KBM-7 (cell line): ENCODE results near the gene CLIC4.
"Not testable (repeated sequence)": the region's sequence is repeated elsewhere in the genome, so short reads cannot be mapped to it uniquely, and the experiment has no call there.

ENCODE experiments used
- DNase-seq: peaks from one replicate; pipeline ENCODE4 v3.0.0-alpha.2; 2015
- in situ Hi-C: fragments of 300-500 bp; cut with MboI; formaldehyde crosslinking; loops from 2 replicates; pipeline ENCODE4 v1.14.3; 2020; ENCODE audit warnings: low sequenced_read_pairs, low pct_unique_long_range_greater_than_20kb, mixed read lengths

Gene CLIC4

GRCh38 chr1:24793447-24794129, 48.3 kb downstream of the CLIC4 start:
- in situ Hi-C loops = no loop called here
- no peak for DNase-seq

DNA sequence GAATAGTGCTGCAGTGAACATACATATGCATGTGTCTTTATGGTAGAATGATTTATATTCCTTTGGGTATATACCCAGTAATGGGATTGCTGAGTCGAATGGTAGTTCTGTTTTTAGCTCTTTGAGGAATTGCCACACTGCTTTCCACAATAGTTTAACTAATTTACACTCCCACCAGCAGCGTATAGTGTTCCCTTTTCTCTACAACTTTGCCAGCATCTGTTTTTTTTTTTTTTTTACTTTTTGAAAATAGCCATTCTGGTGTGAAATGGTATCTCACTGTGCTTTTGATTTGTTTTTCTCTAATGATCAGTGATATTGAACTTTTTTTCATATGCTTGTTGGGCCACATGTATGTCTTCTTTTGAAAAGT, 48.9 kb downstream of the CLIC4 start:
- peak; percentile 14 for DNase-seq
- in situ Hi-C loops = not testable (repeated sequence)

DNA sequence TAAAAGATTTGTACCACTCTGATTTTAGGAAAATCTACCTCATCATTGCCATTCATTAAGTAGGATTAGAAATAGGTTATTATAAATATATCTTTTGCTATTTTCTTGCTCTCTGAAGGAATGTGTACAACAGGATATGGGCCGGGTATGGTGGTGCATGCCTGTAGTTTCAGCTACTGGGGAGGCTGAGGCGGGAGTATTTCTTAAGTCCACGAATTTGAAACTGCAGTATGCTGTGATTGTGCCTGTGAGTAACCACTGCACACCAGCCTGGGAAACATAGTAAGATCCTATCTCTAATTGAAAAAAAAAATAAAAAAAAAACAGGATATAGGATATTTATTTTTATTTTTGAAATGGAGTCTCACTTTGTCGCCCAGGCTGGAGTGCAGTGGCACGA, 50.0 kb downstream of the CLIC4 start:
- in situ Hi-C loops = no loop called here
- no peak for DNase-seq

DNA sequence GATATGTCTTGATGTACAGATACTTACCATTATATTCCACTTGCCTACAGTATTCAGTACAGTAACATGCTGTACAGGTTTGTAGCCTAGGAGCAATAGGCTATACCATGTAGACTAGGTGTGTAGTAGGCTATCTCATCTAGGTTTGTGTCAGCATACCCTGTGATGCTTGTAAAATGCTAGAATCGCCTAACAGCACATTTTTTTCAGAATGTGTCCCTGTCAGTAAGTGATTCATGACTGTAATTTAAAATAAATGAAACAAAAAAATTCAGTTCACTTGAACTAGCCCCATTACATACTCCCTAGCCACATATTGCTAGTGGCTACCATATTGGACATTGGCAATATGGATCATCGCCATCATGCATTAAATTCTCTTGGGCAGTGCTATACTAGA, 51.3 kb downstream of the CLIC4 start:
- in situ Hi-C loops = no loop called here

GRCh38 chr1:24799242-24799641, 54.0 kb downstream of the CLIC4 start:
- in situ Hi-C loops = not testable (repeated sequence)

More for the DNA sequence above, 51.3 kb downstream of the CLIC4 start:
- DNase-seq = no peak

GRCh38 chr1:24801176-24801575, 55.9 kb downstream of the CLIC4 start:
- in situ Hi-C loops = no loop called here
- DNase-seq = peak; percentile 67

More at GRCh38 chr1:24799242-24799641, 54.0 kb downstream of the CLIC4 start:
- not testable (repeated sequence) for DNase-seq

GRCh38 chr1:24803220-24803619, 58.0 kb downstream of the CLIC4 start:
- in situ Hi-C loops = no loop called here
- DNase-seq = no peak

DNA sequence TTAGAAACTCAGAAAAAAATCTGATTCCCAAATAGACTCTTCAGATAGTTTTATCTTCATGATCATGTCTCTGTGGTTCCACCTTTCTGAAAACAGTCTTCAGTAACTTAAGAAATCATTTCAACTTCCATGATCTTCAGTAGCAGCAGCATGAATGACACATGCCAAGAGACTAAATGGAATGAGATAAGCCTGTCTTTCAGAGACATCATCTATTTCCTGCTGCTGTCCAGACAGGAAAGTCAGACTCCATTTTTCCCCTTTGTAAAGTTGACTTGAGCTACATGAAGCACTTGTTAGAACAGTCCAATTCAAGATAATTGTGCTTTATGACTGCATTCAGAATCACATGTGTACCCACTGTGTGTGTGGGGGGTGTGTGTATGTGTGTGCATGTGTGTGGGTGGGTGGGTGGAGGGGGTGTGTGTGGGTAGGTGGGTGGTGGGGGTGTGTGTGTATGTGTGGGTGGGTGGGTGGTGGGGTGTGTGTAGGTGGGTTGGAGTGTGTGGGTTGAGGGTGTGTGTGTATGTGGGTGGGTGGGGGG, 58.8 kb downstream of the CLIC4 start:
- no peak for DNase-seq
- in situ Hi-C loops = no loop called here

GRCh38 chr1:24805534-24806301, 60.5 kb downstream of the CLIC4 start:
- in situ Hi-C loops = no loop called here
- no peak for DNase-seq

DNA sequence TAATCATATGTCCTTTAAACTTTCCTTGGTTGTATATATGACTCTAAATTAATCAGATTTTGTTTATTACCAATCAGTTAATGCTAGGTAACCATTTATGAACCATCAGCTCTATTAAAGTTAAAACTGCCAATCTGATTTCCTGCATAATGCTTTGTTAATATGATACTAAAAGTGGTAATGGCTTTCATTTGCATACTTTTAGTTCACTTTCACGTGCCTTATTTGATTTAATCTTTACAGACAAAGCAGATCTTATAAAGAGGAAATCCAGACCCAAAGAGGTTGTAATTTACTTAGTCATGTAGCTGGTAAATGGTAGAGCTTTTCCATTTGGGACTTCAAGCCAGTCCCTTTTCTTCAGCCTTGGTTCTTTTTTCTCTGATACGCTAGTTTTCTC, 61.3 kb downstream of the CLIC4 start:
- no peak for DNase-seq
- in situ Hi-C loops = no loop called here

- DNase-seq, in situ Hi-C loops: not testable (repeated sequence)
Observed at GRCh38 chr1:24811494-24811893, 66.2 kb downstream of the CLIC4 start.

- DNase-seq, in situ Hi-C loops: not testable (repeated sequence)
Observed at GRCh38 chr1:24820221-24820620, 75.0 kb downstream of the CLIC4 start.

GRCh38 chr1:24822887-24823286, 77.6 kb downstream of the CLIC4 start:
- no peak for DNase-seq
- in situ Hi-C loops = no loop called here

DNA sequence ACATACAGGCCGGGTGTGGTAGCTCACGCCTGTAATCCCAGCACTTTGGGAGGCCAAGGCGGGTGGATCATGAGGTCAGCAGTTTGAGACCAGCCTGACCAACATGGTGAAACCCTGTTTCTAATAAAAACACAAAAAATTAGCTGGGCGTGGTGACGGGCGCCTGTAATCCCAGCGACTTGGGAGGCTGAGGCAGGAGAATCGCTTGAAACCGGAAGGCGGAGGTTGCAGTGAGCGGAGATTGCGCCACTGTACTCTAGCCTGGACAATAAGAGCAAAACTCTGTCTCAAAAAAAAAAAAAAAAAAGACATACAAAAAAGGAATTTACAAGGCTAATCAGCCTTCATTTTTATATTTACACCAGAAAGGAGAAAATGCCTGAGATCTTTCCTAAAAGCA, 78.2 kb downstream of the CLIC4 start:
- DNase-seq, in situ Hi-C loops: not testable (repeated sequence)

DNA sequence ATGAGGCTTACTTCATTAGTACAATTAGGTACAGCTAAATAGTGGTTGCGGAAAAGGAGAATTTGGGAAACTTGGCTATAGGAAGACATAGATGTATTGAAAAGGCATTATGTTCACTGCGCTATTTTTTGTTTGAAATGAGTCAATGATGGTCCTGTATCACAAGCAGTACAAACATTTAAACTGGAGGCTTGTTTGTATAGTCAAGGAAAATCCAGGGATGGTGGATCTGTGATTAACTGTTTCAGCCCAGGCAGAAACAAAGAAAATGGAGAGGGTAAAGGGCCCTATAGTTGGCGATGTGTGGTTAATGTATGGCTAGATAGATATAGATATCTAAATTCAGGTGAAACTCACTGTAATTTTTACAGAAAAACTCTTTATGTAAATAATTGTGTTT, 79.9 kb downstream of the CLIC4 start:
- no peak for DNase-seq

DNA sequence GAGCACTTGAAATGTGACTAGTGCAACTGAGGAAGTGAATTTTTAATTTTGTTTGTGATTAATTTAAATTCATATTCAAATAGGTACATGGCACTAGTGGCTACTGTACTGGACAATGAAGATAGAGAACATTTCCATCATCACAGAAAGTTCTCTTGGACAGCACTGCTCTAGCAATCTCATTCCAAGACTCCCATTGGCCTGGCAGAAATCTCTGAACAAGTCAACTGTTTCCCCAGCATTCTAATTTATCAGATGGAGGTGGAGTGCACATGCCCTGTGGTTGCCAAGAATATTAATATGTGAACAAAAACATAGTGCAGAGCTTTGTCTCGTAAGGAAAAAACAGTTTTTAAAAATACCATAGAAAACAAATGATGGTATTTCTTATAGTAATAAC, 81.3 kb downstream of the CLIC4 start:
- in situ Hi-C loops = loop anchor here (25.0 kb wide), 1 partner anchor 139 kb away; no protein-coding TSS in a partner anchor
- DNase-seq = no peak

More for the DNA sequence above, 79.9 kb downstream of the CLIC4 start:
- in situ Hi-C loops = loop anchor here (25.0 kb wide), 1 partner anchor 138 kb away; no protein-coding TSS in a partner anchor

GRCh38 chr1:24827379-24828135, 82.3 kb downstream of the CLIC4 start:
- in situ Hi-C loops = loop anchor here (25.0 kb wide), 1 partner anchor 140 kb away; no protein-coding TSS in a partner anchor
- DNase-seq = no peak

- in situ Hi-C loops = loop anchor here (25.0 kb wide), 1 partner anchor 141 kb away; no protein-coding TSS in a partner anchor
- DNase-seq = no peak
Observed at GRCh38 chr1:24828183-24828886, 83.1 kb downstream of the CLIC4 start.

- in situ Hi-C loops = loop anchor here (25.0 kb wide), 1 partner anchor 142 kb away; no protein-coding TSS in a partner anchor
Observed at GRCh38 chr1:24828887-24829192, 83.6 kb downstream of the CLIC4 start.

More at GRCh38 chr1:24828887-24829192, 83.6 kb downstream of the CLIC4 start:
- no peak for DNase-seq
